Lower leg skin (tissue), 4 donors: ENCODE data around the gene EEF1AKMT1. TPM values are rescaled to one million over a fixed set of nuclear protein-coding genes. Genes with fewer than 3 reads are reported as not detected.

Source experiments
- DNase-seq, 2 donors: peaks; one replicate each; pipeline ENCODE4 v3.0.0-alpha.2; 2019; ENCODE audit warnings: low spot score in 2 of 2
- H3K4me3 ChIP-seq: fragments of 200-600 bp; sonication (generic); 2 replicates; pipeline ENCODE4 v1.5.1; 2017; ENCODE audit warnings: mild to moderate bottlenecking, low read depth; ENCODE audit not compliant: poor library complexity, severe bottlenecking
- POLR2A ChIP-seq, 2 donors: fragments of 450-650 bp; IDR thresholded peaks; one replicate each; pipeline ENCODE4 v1.6.1; 2016 to 2017; ENCODE audit warnings: antibody characterized with exemption in 2 of 2, mild to moderate bottlenecking in 1 of 2, moderate library complexity in 1 of 2
- WGBS, 2 donors: methylation state at CpG; one replicate each; pipeline ENCODE4 v1.1.5; 2018; 5-methylcytosine and 5-hydroxymethylcytosine counted together
- intact Hi-C: fragments of 100-400 bp; cut with DNase I; formaldehyde crosslinking; loops from one replicate; pipeline ENCODE4 v1.15.0; 2023; ENCODE audit warnings: low total_unique reads
- total RNA-seq, 4 donors: library from RNA; depleted of rRNA; stranded (reverse); fragments of >200 nt; gene quantifications; one replicate each; pipeline ENCODE4 v1.1.0, GENCODE V29; 2016
- TF ChIP-seq, protein P1 (sequence below), 3 donors: fragments of 450-650 bp; IDR thresholded peaks; one replicate each; pipeline ENCODE4 v1.5.1; 2016; ENCODE audit warnings: antibody characterized with exemption in 3 of 3, mild to moderate bottlenecking in 3 of 3, moderate library complexity in 2 of 3

The EEF1AKMT1 gene, protein sequence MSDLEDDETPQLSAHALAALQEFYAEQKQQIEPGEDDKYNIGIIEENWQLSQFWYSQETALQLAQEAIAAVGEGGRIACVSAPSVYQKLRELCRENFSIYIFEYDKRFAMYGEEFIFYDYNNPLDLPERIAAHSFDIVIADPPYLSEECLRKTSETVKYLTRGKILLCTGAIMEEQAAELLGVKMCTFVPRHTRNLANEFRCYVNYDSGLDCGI
- 10 to 100 TPM in 1 of 4 donors, 1 to 10 TPM in 3; 2.6 to 10.8 (median 5.8) TPM for total RNA-seq

DNA sequence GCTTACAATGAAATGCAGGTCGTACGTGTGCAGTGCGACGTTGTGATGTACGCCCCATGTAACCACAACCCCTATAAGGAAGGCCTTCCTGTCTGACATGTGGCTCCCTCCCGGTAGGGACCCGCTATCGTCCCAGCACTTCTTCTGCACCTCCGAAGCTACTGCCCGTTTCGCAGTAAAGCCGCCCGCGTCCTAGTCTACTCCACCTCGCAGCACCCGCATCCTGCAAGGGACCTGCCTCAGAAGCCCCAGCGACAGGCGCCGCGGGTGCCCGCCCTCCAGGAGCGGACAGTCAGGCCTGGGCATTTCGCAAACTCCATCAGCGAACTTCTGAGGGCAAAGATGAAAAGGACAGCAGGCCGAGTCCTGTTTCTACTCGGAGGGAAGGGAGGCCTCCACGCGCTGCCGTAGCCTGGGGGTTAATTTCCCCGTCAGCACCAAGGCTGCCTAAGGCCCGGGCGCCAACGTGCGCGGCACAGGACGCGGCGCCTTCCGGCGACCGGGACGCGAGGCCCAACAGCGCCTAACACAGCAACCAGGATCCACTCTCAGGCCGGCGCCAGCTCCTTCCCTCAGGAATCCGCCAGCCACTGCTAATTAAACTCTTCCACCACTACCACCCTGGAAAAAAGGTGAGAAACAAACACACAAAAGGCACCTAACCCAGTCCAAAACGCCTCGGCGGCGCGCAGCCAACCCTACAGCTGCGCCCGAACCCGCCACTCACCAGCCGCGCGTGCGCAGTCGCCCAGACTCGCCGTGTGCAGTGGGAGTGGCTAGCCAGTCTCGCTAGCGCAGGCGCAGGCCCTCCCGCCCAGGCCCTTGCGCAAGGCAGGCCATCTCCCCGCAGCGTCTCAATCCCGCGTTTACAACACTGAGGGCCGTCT lies at the start of gene EEF1AKMT1:
TSS of gene EEF1AKMT1 (minus strand) at position 768 of the 887 bp plus-strand sequence. CDS start 16,363 bp downstream, outside the sequence.
- H3K4me3 ChIP-seq, result peak within 1 kb of the TSS; percentile 55
- 0 to 1% methylated on average over 46 to 49 of the region's 72 CpGs for WGBS, 2 donors
- intact Hi-C loops, result no loop called here
- peak in 1 of 2 donors; percentile 74 for TF ChIP-seq POLR2A (IDR thresholded peaks at IDR 0.05)
- TF ChIP-seq, protein P1, sequence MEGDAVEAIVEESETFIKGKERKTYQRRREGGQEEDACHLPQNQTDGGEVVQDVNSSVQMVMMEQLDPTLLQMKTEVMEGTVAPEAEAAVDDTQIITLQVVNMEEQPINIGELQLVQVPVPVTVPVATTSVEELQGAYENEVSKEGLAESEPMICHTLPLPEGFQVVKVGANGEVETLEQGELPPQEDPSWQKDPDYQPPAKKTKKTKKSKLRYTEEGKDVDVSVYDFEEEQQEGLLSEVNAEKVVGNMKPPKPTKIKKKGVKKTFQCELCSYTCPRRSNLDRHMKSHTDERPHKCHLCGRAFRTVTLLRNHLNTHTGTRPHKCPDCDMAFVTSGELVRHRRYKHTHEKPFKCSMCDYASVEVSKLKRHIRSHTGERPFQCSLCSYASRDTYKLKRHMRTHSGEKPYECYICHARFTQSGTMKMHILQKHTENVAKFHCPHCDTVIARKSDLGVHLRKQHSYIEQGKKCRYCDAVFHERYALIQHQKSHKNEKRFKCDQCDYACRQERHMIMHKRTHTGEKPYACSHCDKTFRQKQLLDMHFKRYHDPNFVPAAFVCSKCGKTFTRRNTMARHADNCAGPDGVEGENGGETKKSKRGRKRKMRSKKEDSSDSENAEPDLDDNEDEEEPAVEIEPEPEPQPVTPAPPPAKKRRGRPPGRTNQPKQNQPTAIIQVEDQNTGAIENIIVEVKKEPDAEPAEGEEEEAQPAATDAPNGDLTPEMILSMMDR (IDR thresholded peaks at IDR 0.05), result no peak
- peak; percentile 88 to 99 for DNase-seq

GRCh38 chr13:20823071-20823470 lies 49.3 kb upstream of the EEF1AKMT1 start:
- TF ChIP-seq, protein P1 (IDR thresholded peaks at IDR 0.05), result no peak
- TF ChIP-seq POLR2A (IDR thresholded peaks at IDR 0.05), result no peak
- H3K4me3 ChIP-seq, result no peak overlapping the region
- no peak for DNase-seq
- 94 to 100% methylated on average over 1 of the region's 1 CpG for WGBS, 2 donors
- intact Hi-C loops, result no loop called here

DNA sequence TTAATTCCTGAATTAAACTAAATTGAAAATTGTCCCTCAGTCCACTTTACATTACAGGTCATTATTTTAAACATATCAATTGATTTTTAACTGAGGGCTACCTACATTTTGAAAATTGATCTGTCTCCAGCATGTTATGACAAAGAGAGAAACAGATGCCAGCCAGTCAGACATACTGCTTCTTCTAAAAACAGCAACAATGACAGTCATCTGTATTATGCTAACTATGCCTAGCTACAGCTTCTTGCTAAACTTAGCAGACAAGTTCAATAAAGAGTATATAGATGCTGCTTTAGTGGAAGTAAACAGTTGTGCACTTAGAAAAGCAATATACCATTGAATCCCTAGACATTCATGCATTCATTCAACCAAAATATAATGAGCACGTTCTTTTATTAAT lies 48.6 kb upstream of the EEF1AKMT1 start:
- no peak overlapping the region for H3K4me3 ChIP-seq
- WGBS, 2 donors, result 85 to 94% methylated on average over 1 of the region's 1 CpG
- no peak for DNase-seq
- TF ChIP-seq, protein P1 (IDR thresholded peaks at IDR 0.05), result no peak
- no peak for TF ChIP-seq POLR2A (IDR thresholded peaks at IDR 0.05)
- intact Hi-C loops, result no loop called here

DNA sequence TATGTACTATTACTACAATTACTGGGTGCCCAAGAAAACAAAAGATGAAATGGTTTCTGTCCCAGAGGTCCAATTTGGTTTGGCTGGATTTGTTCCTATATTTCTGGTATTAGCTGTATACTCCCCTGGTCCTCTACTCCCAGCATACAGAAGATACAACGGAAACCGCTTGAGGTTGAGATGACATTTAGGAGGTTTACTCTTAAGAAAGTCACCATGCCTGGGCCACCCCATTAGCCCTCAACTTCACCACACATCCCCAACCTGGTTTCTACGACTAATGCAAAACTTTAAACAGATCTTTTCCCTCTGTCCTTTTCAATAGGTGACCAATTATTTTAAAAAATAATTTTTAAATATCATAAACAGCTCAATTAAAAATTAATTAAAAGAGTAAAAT lies 46.0 kb upstream of the EEF1AKMT1 start:
- WGBS, 2 donors, result 97 to 98% methylated on average over 3 of the region's 3 CpGs
- no peak for DNase-seq
- TF ChIP-seq, protein P1 (IDR thresholded peaks at IDR 0.05), result no peak
- no peak for TF ChIP-seq POLR2A (IDR thresholded peaks at IDR 0.05)
- no peak overlapping the region for H3K4me3 ChIP-seq
- intact Hi-C loops, result loop anchor here (10.0 kb wide), 1 partner anchor 105 kb away; no protein-coding TSS in a partner anchor

DNA sequence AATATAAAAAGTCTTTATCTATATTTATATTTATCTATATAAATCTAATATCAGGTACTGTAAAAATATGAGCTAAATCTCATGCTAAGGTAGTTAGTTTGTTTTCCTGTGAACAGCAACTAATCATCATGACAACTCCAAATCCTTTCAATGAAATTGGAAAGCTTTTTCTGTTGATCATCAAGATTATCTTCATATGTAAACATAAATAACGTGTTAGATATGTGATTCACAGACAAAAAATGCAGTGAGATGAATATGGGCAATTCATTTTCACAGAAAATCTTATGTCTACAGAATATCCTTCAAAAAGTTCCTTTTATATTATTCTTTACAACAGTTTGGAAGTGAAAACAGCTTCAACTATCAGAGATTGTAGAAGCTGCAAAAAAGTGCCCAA lies 41.7 kb upstream of the EEF1AKMT1 start:
- DNase-seq, result no peak
- intact Hi-C loops, result loop anchor here (10.0 kb wide), 1 partner anchor 101 kb away; no protein-coding TSS in a partner anchor
- no peak overlapping the region for H3K4me3 ChIP-seq
- WGBS, 2 donors, result 45% methylated on average over 1 of the region's 1 CpG
- TF ChIP-seq POLR2A (IDR thresholded peaks at IDR 0.05), result no peak
- TF ChIP-seq, protein P1 (IDR thresholded peaks at IDR 0.05), result no peak
